ENCODE results near the gene LPO.

Gene LPO

DNA sequence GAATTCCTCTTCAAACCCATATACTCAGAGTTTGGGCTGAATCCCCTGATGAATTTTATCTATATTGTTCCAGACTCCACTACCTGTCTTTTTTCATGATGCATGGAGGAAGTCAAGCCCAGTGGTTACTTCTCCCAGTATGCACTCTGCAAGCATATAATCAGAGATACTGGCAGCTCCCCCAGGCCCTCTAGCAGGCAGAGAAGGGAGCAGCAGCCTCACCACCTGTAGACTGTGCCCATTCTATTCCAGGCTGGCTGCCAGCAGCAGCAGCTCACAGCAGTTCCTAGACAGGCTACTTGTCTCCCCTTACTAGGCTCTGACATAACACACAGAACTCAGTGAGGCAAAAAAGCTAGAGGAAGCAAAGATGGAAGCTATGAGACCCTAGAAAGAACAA, 22.7 kb upstream of the LPO start:
- no peak for DNase-seq (ENCODE audit: low spot score)
- Mint-ChIP-seq H3K27me3 (ENCODE audit: low read depth) (no peaks in the 10 kb centered on the region), H3K27ac (no peak overlapping the region), H3K4me3 (no peak overlapping the region), H3K4me1 (ENCODE audit: low read depth) (peaks cover 15% of the 10 kb centered on the region), H3K9me3 (no peaks in the 10 kb centered on the region), H3K36me3 (ENCODE audit: low read depth) (no peaks in the 10 kb centered on the region)

DNA sequence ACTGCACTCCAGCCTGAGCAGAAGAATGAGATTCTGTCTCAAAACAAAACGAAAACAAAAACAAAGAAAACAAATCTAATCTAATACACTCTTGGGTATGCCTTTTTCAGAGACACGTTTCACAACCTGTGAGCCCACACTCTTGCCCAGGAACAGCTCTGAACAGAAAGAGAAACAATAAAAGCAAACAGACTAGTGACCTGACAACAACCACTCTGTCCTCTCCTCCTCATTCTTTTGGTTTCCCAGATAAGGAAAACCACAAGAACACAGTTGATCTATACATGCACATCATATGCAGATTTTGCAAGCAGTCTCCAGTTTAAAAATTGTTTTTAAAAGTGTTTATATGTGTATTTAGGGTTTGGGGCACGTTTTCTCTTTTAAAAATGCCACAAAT, 20.6 kb upstream of the LPO start:
- Mint-ChIP-seq H3K36me3 (ENCODE audit: low read depth) (no peaks in the 10 kb centered on the region), H3K27me3 (ENCODE audit: low read depth) (no peaks in the 10 kb centered on the region), H3K27ac (peak overlapping the region; percentile 45), H3K4me3 (peak overlapping the region; percentile 57), H3K9me3 (no peaks in the 10 kb centered on the region), H3K4me1 (ENCODE audit: low read depth) (peaks cover 13% of the 10 kb centered on the region)
- no peak for DNase-seq (ENCODE audit: low spot score)

- Mint-ChIP-seq H3K9me3 (no peaks in the 10 kb centered on the region), H3K27me3 (ENCODE audit: low read depth) (peaks cover 3% of the 10 kb centered on the region), H3K4me1 (ENCODE audit: low read depth) (peaks cover 14% of the 10 kb centered on the region), H3K36me3 (ENCODE audit: low read depth) (no peaks in the 10 kb centered on the region), H3K27ac (peak within 1 kb of the TSS; percentile 95), H3K4me3 (peak within 1 kb of the TSS; percentile 91)
- peak; percentile 97 for DNase-seq (ENCODE audit: low spot score)
Measured at GRCh38 chr17:58219007-58219788, 19.2 kb upstream of the LPO start, which contains the start of gene MKS1. TSS of gene MKS1 (minus strand) at chr17:58219255. CDS start at chr17:58219230, 25 bp downstream.

DNA sequence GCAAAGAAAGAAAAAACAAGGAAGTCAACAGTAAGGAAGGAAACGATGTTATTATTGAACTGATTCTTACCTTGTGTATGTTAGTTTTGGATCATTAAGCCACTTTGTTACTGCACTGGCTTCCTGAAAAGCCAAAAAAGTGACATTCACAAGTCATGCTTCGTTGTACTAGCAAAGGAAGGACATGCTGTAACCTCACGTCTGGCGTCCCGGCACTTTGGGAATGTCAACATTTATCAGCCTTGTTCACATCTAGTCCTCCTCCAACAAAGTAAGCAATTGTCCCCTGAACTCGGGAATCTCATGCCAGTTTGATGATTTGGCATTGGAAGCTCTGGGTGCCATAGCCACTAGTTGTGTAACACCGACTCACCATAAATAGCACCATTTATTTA, 18.6 kb upstream of the LPO start:
- Mint-ChIP-seq H3K4me3 (peak overlapping the region; percentile 91), H3K4me1 (ENCODE audit: low read depth) (peaks cover 16% of the 10 kb centered on the region)

GRCh38 chr17:58224315-58224714, 14.1 kb upstream of the LPO start:
- H3K4me3 Mint-ChIP-seq, result no peak overlapping the region
- no peak overlapping the region for H3K27ac Mint-ChIP-seq
- H3K9me3 Mint-ChIP-seq, result no peaks in the 10 kb centered on the region
- no peaks in the 10 kb centered on the region for H3K36me3 Mint-ChIP-seq (ENCODE audit: low read depth)
- H3K27me3 Mint-ChIP-seq (ENCODE audit: low read depth), result peaks cover 22% of the 10 kb centered on the region
- peaks cover 7% of the 10 kb centered on the region for H3K4me1 Mint-ChIP-seq (ENCODE audit: low read depth)
- no peak for DNase-seq (ENCODE audit: low spot score)

More for the DNA sequence above, 18.6 kb upstream of the LPO start:
- Mint-ChIP-seq H3K27me3 (ENCODE audit: low read depth) (peaks cover 5% of the 10 kb centered on the region), H3K36me3 (ENCODE audit: low read depth) (no peaks in the 10 kb centered on the region), H3K9me3 (no peaks in the 10 kb centered on the region), H3K27ac (peak overlapping the region; percentile 95)
- no peak for DNase-seq (ENCODE audit: low spot score)

DNA sequence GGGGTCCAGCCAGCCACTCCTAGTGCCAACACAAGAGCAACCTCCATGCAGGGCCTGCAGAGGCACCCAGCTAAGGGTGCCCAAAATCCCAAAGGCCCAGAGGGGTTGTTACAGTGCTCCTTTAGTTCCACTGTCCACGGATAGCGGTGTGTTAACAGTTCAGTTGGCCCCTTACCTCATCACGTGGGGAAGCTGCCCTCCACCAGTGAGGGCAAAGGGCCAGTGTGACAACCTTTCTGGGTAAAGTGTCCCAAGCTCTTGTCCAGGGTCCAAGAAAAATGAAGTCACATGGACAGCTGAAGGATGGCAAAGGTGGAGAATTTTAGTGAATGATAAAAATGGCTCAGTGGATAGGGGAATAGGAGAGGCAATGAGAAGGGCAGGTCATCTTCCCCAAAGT, 10.7 kb upstream of the LPO start:
- no peaks in the 10 kb centered on the region for H3K9me3 Mint-ChIP-seq
- no peaks in the 10 kb centered on the region for H3K36me3 Mint-ChIP-seq (ENCODE audit: low read depth)
- DNase-seq (ENCODE audit: low spot score), result no peak
- H3K27me3 Mint-ChIP-seq (ENCODE audit: low read depth), result peaks cover 29% of the 10 kb centered on the region
- H3K4me1 Mint-ChIP-seq (ENCODE audit: low read depth), result peaks cover 10% of the 10 kb centered on the region
- H3K4me3 Mint-ChIP-seq, result no peak overlapping the region
- H3K27ac Mint-ChIP-seq, result no peak overlapping the region

GRCh38 chr17:58228679-58229078, 9.7 kb upstream of the LPO start:
- H3K27me3 Mint-ChIP-seq (ENCODE audit: low read depth), result peaks cover 26% of the 10 kb centered on the region
- H3K4me3 Mint-ChIP-seq, result no peak overlapping the region
- no peak for DNase-seq (ENCODE audit: low spot score)
- peaks cover 13% of the 10 kb centered on the region for H3K4me1 Mint-ChIP-seq (ENCODE audit: low read depth)
- no peak overlapping the region for H3K27ac Mint-ChIP-seq
- H3K36me3 Mint-ChIP-seq (ENCODE audit: low read depth), result no peaks in the 10 kb centered on the region
- no peaks in the 10 kb centered on the region for H3K9me3 Mint-ChIP-seq

DNA sequence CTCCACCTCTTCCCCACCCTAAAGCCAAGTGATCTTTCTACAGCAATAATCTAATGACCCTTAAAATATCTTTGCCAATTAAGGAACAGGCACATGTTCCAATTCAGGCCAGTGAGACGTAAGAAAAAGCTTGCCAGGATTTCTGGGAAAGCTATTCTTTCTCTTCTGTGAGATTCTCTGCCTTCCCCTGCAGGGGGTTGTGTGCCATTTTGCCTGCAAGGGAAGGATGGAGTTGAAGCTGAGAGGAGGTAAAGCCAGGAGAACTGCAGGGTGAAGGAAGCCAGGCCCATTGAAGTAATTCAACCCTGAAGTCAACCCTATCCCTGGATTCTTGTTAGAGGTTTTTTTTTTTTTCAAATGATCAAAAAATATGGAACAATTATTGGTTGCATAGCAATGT, 9.0 kb upstream of the LPO start:
- no peak overlapping the region for H3K27ac Mint-ChIP-seq
- peaks cover 28% of the 10 kb centered on the region for H3K27me3 Mint-ChIP-seq (ENCODE audit: low read depth)
- H3K4me1 Mint-ChIP-seq (ENCODE audit: low read depth), result peaks cover 12% of the 10 kb centered on the region
- DNase-seq (ENCODE audit: low spot score), result no peak
- H3K4me3 Mint-ChIP-seq, result no peak overlapping the region
- no peaks in the 10 kb centered on the region for H3K36me3 Mint-ChIP-seq (ENCODE audit: low read depth)
- H3K9me3 Mint-ChIP-seq, result no peaks in the 10 kb centered on the region

DNA sequence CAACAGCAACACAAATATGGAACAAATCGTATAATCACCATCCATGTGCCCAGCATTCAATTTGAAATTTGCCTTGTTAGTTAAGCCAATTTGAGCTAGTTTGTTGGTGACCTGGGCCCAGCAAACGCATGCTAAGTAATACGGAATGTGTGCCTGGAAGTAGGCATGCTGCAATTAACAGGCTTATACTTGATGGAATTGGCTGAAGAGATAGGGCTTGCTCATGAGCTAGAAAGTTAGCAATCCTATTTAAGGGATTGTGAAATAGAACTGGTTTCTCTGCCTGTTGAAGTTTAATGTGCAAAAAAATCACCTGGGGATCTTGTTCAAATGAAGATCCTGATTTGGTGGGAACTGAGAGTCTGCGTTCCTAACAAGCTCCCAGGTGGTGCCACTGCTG, 8.5 kb upstream of the LPO start:
- Mint-ChIP-seq H3K9me3 (no peaks in the 10 kb centered on the region), H3K4me3 (no peak overlapping the region), H3K36me3 (ENCODE audit: low read depth) (no peaks in the 10 kb centered on the region)

DNA sequence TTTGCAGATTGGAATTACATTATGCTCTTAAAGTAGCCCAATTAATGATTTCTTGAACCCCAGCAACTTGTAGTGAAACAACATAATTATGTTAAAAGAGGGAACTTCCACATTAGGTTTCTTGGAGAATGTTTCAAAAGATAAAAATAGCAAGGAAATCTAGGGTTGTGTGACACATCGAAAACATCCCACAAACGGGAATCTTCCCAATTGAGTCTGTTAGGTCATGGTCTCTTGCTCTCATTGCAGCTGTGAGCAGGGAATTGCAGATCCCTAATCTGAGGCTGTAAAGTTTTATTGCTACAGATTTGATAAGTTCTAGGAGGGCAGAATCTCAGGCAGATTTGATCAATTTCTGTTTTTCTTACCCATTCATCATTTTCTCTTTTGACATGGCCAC, 6.7 kb upstream of the LPO start:
- peaks cover 40% of the 10 kb centered on the region for H3K27me3 Mint-ChIP-seq (ENCODE audit: low read depth)
- no peaks in the 10 kb centered on the region for H3K9me3 Mint-ChIP-seq
- H3K36me3 Mint-ChIP-seq (ENCODE audit: low read depth), result no peaks in the 10 kb centered on the region
- no peak overlapping the region for H3K27ac Mint-ChIP-seq
- no peak overlapping the region for H3K4me3 Mint-ChIP-seq
- H3K4me1 Mint-ChIP-seq (ENCODE audit: low read depth), result peaks cover 10% of the 10 kb centered on the region
- DNase-seq (ENCODE audit: low spot score), result no peak

More for the DNA sequence above, 8.5 kb upstream of the LPO start:
- Mint-ChIP-seq H3K27ac (no peak overlapping the region), H3K4me1 (ENCODE audit: low read depth) (peaks cover 10% of the 10 kb centered on the region), H3K27me3 (ENCODE audit: low read depth) (peaks cover 29% of the 10 kb centered on the region)
- no peak for DNase-seq (ENCODE audit: low spot score)

DNA sequence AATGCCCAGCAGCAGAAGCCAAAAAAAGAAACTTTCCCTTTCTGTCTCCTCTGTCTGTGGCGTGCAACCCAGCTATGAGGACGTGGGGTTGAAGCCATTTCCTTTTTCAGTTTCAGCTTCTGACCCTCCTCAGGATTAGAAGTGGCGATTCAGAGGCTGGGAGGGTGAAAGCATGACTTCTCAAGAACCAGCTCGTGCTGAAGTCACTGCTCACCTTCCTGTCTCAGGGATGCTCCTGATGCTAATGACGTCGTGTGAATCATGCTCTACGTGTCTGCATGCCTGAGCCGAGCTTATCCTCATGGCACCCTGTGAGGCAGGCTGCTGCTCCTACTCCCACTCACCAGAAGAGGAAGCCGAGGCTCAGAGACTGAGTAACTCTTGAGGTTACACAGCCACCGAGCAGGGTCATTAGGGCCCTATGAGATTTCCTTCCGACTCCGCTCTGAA, 5.7 kb upstream of the LPO start:
- H3K27ac Mint-ChIP-seq, result no peak overlapping the region
- H3K4me3 Mint-ChIP-seq, result no peak overlapping the region
- H3K9me3 Mint-ChIP-seq, result no peaks in the 10 kb centered on the region
- peak; percentile 54 for DNase-seq (ENCODE audit: low spot score)
- H3K27me3 Mint-ChIP-seq (ENCODE audit: low read depth), result peaks cover 43% of the 10 kb centered on the region
- H3K36me3 Mint-ChIP-seq (ENCODE audit: low read depth), result no peaks in the 10 kb centered on the region
- H3K4me1 Mint-ChIP-seq (ENCODE audit: low read depth), result peaks cover 10% of the 10 kb centered on the region

- Mint-ChIP-seq H3K27me3 (ENCODE audit: low read depth) (peaks cover 46% of the 10 kb centered on the region), H3K4me3 (no peak overlapping the region)
Measured at GRCh38 chr17:58233543-58233942, 4.8 kb upstream of the LPO start.

GRCh38 chr17:58234512-58234911, 3.9 kb upstream of the LPO start:
- no peak for DNase-seq (ENCODE audit: low spot score)
- H3K4me3 Mint-ChIP-seq, result no peak overlapping the region
- no peak overlapping the region for H3K27ac Mint-ChIP-seq
- H3K9me3 Mint-ChIP-seq, result no peaks in the 10 kb centered on the region
- H3K36me3 Mint-ChIP-seq (ENCODE audit: low read depth), result no peaks in the 10 kb centered on the region
- H3K4me1 Mint-ChIP-seq (ENCODE audit: low read depth), result peaks cover 10% of the 10 kb centered on the region
- H3K27me3 Mint-ChIP-seq (ENCODE audit: low read depth), result peaks cover 48% of the 10 kb centered on the region

More at GRCh38 chr17:58233543-58233942, 4.8 kb upstream of the LPO start:
- Mint-ChIP-seq H3K27ac (no peak overlapping the region), H3K4me1 (ENCODE audit: low read depth) (peaks cover 10% of the 10 kb centered on the region), H3K9me3 (no peaks in the 10 kb centered on the region), H3K36me3 (ENCODE audit: low read depth) (no peaks in the 10 kb centered on the region)
- no peak for DNase-seq (ENCODE audit: low spot score)

- H3K27me3 Mint-ChIP-seq (ENCODE audit: low read depth), result peaks cover 56% of the 10 kb centered on the region
Measured at GRCh38 chr17:58235821-58236220, 2.6 kb upstream of the LPO start.

GRCh38 chr17:58236394-58236793, 2.0 kb upstream of the LPO start:
- no peak for DNase-seq (ENCODE audit: low spot score)
- H3K27me3 Mint-ChIP-seq (ENCODE audit: low read depth), result peaks cover 57% of the 10 kb centered on the region
- H3K4me3 Mint-ChIP-seq, result no peak overlapping the region
- no peaks in the 10 kb centered on the region for H3K9me3 Mint-ChIP-seq
- no peak overlapping the region for H3K27ac Mint-ChIP-seq
- peaks cover 10% of the 10 kb centered on the region for H3K4me1 Mint-ChIP-seq (ENCODE audit: low read depth)
- no peaks in the 10 kb centered on the region for H3K36me3 Mint-ChIP-seq (ENCODE audit: low read depth)

More at GRCh38 chr17:58235821-58236220, 2.6 kb upstream of the LPO start:
- Mint-ChIP-seq H3K4me1 (ENCODE audit: low read depth) (peaks cover 10% of the 10 kb centered on the region), H3K36me3 (ENCODE audit: low read depth) (no peaks in the 10 kb centered on the region), H3K9me3 (no peaks in the 10 kb centered on the region), H3K27ac (no peak overlapping the region), H3K4me3 (no peak overlapping the region)
- no peak for DNase-seq (ENCODE audit: low spot score)
